ENCODE measurements around the gene CD7. TPM values are rescaled to one million over a fixed set of nuclear protein-coding genes. Genes with fewer than 3 reads are reported as not detected.
A peak's percentile ranks its signal among the peaks of the same experiment; 100 is the strongest.

Gene CD7
- polyA plus RNA-seq, 3 donors = 0.38 to 3.6 (median 0.42) TPM

GRCh38 chr17:82320956-82321927 lies 3.8 kb upstream of the CD7 start:
- H3K9me3 Mint-ChIP-seq = peaks cover 0 to 5% (median 0%) of the 10 kb centered on the region in 7 donors
- Histone ChIP-seq H3K27me3 (ENCODE audit: control insufficient read depth in 2 of 2, insufficient read depth in 2 of 2, low read length in 2 of 2) (peaks cover 0 to 9% of the 10 kb centered on the region in 2 donors), H3K4me3 (replicated peaks in 1 of 3; ENCODE audit: low read depth in 2 of 3, low read length in 3 of 3) (no peak overlapping the region), H3K4me2 (replicated peaks; ENCODE audit: extremely low read depth, low read length, poor library complexity, severe bottlenecking) (no peak overlapping the region), H3K4me1 (ENCODE audit: control insufficient read depth in 1 of 2, insufficient read depth in 2 of 2, low read length in 2 of 2) (peaks cover 2 to 10% of the 10 kb centered on the region in 2 donors), H4K20me1 (ENCODE audit: insufficient read depth, low read length) (peaks cover 79% of the 10 kb centered on the region), H3K79me2 (ENCODE audit: insufficient read depth, low read length) (no peaks in the 10 kb centered on the region), H3K9me3 (replicated peaks in 1 of 2; ENCODE audit: control insufficient read depth in 1 of 2, insufficient read depth in 1 of 2, low read length in 2 of 2) (peaks cover 0 to 15% of the 10 kb centered on the region in 2 donors), H3K9ac (ENCODE audit: insufficient read depth, low read length, poor library complexity, severe bottlenecking) (no peak overlapping the region), H3K27ac (ENCODE audit: low read depth in 1 of 2, low read length in 2 of 2) (no peak overlapping the region), H2AFZ (ENCODE audit: insufficient read depth, low read depth, low read length, poor library complexity, severe bottlenecking) (no peak overlapping the region), H3K36me3 (replicated peaks in 1 of 2; ENCODE audit: control insufficient read depth in 1 of 2, insufficient read depth in 2 of 2, low read length in 2 of 2) (peaks cover 9 to 25% of the 10 kb centered on the region in 2 donors)
- intact Hi-C loops (cut with micrococcal nuclease) = loop anchor here (2.0 to 10.0 kb wide), 4 partner anchors 76 to 296 kb away; partner anchors contain the start of genes CENPX (in 1 of the 2) and LRRC45 (in 1 of the 2)
- 53% methylated on average over 48 of the region's 65 CpGs for WGBS (ENCODE audit: insufficient coverage)
- peaks cover 6% of the 10 kb centered on the region for H3K4me1 Mint-ChIP-seq
- peaks cover 28 to 39% of the 10 kb centered on the region in 2 donors for H3K36me3 Mint-ChIP-seq
- peak; percentile 98 for TF ChIP-seq CTCF (IDR thresholded peaks at IDR 0.05)
- peaks cover 12 to 29% (median 13%) of the 10 kb centered on the region in 3 donors for H3K27me3 Mint-ChIP-seq (ENCODE audit: low read depth in 3 of 3)
- peak in 2 of 3 donors; percentile 29 to 50 for DNase-seq
- no peak overlapping the region for H3K4me3 Mint-ChIP-seq
- H3K27ac Mint-ChIP-seq = peak overlapping the region in 1 of 7 donors; percentile 10

DNA sequence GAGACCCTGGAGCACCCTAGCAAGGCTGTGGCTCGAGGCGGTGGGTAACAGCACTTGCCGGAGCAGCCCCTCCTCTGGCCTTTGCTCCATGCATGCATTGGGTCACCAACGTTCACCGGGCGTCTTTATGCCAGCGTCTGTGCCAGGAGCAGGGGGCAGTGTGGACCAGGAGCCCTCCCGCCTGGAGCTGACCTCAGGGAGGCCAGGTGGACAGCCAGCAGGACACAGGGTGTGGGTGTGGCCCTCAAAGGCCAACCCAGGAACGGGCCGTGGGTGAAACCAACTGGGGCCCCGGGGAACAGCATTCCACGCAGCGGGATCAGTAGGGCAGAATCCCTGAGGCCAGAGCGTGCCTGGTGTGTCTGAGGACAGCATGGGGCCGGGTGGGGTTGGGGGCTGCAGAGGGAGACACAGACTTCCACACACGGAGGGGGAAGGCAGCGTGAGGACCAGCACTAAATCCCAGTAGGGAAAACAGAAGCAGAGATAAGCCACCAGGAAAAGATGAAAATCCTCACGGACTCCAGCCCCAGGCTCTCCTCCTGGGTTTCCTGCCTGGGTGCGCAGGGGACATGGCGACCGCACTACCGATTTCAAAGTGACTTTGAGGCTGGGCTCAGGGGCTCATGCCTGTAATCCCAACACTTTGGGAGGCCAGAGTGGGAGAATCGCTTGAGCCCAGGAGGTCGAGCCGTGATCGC lies 2.9 kb upstream of the CD7 start:
- H3K4me3 Mint-ChIP-seq = no peak overlapping the region
- no peak overlapping the region for H3K27ac Mint-ChIP-seq
- peaks cover 23 to 30% of the 10 kb centered on the region in 2 donors for H3K36me3 Mint-ChIP-seq
- DNase-seq = no peak
- H3K27me3 Mint-ChIP-seq (ENCODE audit: low read depth in 3 of 3) = peaks cover 18 to 38% (median 23%) of the 10 kb centered on the region in 3 donors
- Histone ChIP-seq H3K79me2 (ENCODE audit: insufficient read depth, low read length) (no peaks in the 10 kb centered on the region), H3K4me1 (ENCODE audit: control insufficient read depth in 1 of 2, insufficient read depth in 2 of 2, low read length in 2 of 2) (peaks cover 11 to 20% of the 10 kb centered on the region in 2 donors), H3K27ac (ENCODE audit: low read depth in 1 of 2, low read length in 2 of 2) (no peak overlapping the region), H3K9ac (ENCODE audit: insufficient read depth, low read length, poor library complexity, severe bottlenecking) (no peak overlapping the region), H2AFZ (ENCODE audit: insufficient read depth, low read depth, low read length, poor library complexity, severe bottlenecking) (no peak overlapping the region), H3K36me3 (replicated peaks in 1 of 2; ENCODE audit: control insufficient read depth in 1 of 2, insufficient read depth in 2 of 2, low read length in 2 of 2) (peaks cover 4 to 16% of the 10 kb centered on the region in 2 donors), H4K20me1 (ENCODE audit: insufficient read depth, low read length) (peaks cover 78% of the 10 kb centered on the region), H3K4me2 (replicated peaks; ENCODE audit: extremely low read depth, low read length, poor library complexity, severe bottlenecking) (no peak overlapping the region), H3K27me3 (ENCODE audit: control insufficient read depth in 2 of 2, insufficient read depth in 2 of 2, low read length in 2 of 2) (peaks cover 0 to 19% of the 10 kb centered on the region in 2 donors), H3K9me3 (replicated peaks in 1 of 2; ENCODE audit: control insufficient read depth in 1 of 2, insufficient read depth in 1 of 2, low read length in 2 of 2) (peaks cover 0 to 15% of the 10 kb centered on the region in 2 donors), H3K4me3 (replicated peaks in 1 of 3; ENCODE audit: low read depth in 2 of 3, low read length in 3 of 3) (no peak overlapping the region)
- 96% methylated on average over 21 of the region's 26 CpGs for WGBS (ENCODE audit: insufficient coverage)
- H3K4me1 Mint-ChIP-seq = peaks cover 16% of the 10 kb centered on the region
- H3K9me3 Mint-ChIP-seq = peaks cover 0 to 5% (median 3%) of the 10 kb centered on the region in 7 donors
- no peak for TF ChIP-seq CTCF (IDR thresholded peaks at IDR 0.05)
- intact Hi-C loops (cut with micrococcal nuclease) = loop anchor here (2.0 to 10.0 kb wide), 4 partner anchors 75 to 295 kb away; partner anchors contain the start of genes CENPX (in 1 of the 2) and LRRC45 (in 1 of the 2)

All from CD14-positive monocyte (primary cell).